MM.1S (cell line): ENCODE measurements around the gene CYP27C1.

Source experiments
- EZH2 ChIP-seq: fragments of 300-600 bp; sonication (generic); optimal IDR thresholded peaks from 2 replicates; pipeline ENCODE3; 2017; ENCODE audit warnings: low read depth, mild to moderate bottlenecking, antibody characterized with exemption, low read length, mixed read lengths
- EZH2phosphoT487 ChIP-seq: fragments of 300-600 bp; sonication (generic); IDR thresholded peaks from 2 replicates; pipeline ENCODE4 v1.6.1; 2018; ENCODE audit warnings: antibody characterized with exemption, low read length
- TF ChIP-seq, protein P1 (sequence below): fragments of 300-600 bp; sonication (generic); IDR thresholded peaks from 2 replicates; pipeline ENCODE4 v1.5.1; 2016; ENCODE audit warnings: antibody characterized with exemption, low read length, mixed read lengths

DNA sequence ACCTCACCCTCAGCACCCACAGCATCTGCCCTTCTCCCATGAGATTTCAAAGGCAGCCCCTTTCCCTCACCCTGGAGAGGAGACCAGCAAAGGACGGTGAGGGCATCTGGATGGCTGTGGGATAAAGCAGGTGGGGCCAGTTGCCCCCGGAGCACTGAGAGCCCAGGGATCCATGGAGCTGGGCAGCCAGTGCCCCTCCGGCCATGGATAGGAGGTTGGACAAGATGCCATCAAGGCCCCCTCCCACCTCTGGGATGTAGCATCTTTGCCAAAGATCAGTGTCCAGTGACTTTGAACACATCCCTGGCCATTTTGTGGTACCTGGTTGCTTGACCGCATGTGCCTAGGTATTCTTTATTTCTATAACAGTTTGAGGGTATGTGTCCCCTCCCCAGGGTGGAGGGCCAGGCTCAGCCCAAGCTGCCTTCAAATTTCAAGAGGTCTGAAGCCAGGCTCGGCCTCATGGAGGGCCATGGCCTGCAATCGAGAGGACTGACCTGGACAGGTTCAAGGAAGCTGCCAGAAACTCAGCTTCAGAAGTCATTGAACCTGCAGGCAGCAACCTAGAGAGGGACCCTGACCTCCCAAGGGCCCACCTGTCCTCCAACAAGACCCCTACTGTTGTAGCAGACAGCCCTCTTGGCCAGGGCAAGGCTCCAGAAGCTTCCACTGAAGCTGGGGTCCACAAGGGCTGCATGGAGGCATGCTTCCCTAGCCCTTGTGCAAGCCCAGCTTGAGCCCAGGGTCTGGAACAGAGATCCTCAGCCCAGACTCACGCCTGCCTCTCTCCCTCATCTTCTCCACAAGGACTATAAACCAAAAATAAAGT is 57.6 kb downstream of the CYP27C1 start:
- TF ChIP-seq EZH2 (no peak), EZH2phosphoT487 (no peak)
- TF ChIP-seq, protein P1, sequence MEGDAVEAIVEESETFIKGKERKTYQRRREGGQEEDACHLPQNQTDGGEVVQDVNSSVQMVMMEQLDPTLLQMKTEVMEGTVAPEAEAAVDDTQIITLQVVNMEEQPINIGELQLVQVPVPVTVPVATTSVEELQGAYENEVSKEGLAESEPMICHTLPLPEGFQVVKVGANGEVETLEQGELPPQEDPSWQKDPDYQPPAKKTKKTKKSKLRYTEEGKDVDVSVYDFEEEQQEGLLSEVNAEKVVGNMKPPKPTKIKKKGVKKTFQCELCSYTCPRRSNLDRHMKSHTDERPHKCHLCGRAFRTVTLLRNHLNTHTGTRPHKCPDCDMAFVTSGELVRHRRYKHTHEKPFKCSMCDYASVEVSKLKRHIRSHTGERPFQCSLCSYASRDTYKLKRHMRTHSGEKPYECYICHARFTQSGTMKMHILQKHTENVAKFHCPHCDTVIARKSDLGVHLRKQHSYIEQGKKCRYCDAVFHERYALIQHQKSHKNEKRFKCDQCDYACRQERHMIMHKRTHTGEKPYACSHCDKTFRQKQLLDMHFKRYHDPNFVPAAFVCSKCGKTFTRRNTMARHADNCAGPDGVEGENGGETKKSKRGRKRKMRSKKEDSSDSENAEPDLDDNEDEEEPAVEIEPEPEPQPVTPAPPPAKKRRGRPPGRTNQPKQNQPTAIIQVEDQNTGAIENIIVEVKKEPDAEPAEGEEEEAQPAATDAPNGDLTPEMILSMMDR: no peak
